Right lobe of liver (tissue), 6 donors: ENCODE measurements around the gene NUBP2. TPM values are rescaled to one million over a fixed set of nuclear protein-coding genes. Genes with fewer than 3 reads are reported as not detected.
A peak's percentile ranks its signal among the peaks of the same experiment; 100 is the strongest.

Experiments used
- ATAC-seq, 4 donors: fragments of 200-7000 bp; cut with Tn5 transposase; one replicate each; pipeline ENCODE4 v1.9.1; 2020; ENCODE audit warnings: mild to moderate bottlenecking in 4 of 4, moderate library complexity in 4 of 4
- DNase-seq, 3 donors: peaks; one replicate each; pipeline ENCODE4 v3.0.0-alpha.2; 2020
- H3K27ac ChIP-seq, 3 donors: fragments of 200-600 bp; one replicate each; pipeline ENCODE4 v1.8.0; 2022
- H3K27me3 ChIP-seq, 2 donors: fragments of 200-600 bp; one replicate each; pipeline ENCODE4 v1.8.0; 2022
- H3K36me3 ChIP-seq, 4 donors: fragments of 200-600 bp; sonication (generic) in 1 of 4; one replicate each; pipeline versions ENCODE4 v1.5.1 to v1.8.0; 2017 to 2022; ENCODE audit warnings: control low read depth in 1 of 4
- H3K4me1 ChIP-seq, 4 donors: fragments of 200-600 bp; sonication (generic) in 1 of 4; one replicate each; pipeline versions ENCODE4 v1.5.1 to v1.8.0; 2017 to 2022; ENCODE audit warnings: control low read depth in 1 of 4
- H3K4me3 ChIP-seq, 3 donors: fragments of 200-600 bp; one replicate each; pipeline ENCODE4 v1.8.0; 2022
- H3K9me3 ChIP-seq, 4 donors: fragments of 200-600 bp; sonication (generic) in 1 of 4; one replicate each; pipeline versions ENCODE4 v1.5.1 to v1.8.0; 2017 to 2022; ENCODE audit warnings: control low read depth in 1 of 4
- CTCF ChIP-seq, 4 donors: fragments of 200-600 bp in 3 of 4; fragments of 450-650 bp in 1 of 4; IDR thresholded peaks; one replicate each; pipeline versions ENCODE4 v1.5.1 to v1.8.0; 2016 to 2022; ENCODE audit warnings: antibody characterized with exemption in 4 of 4, mild to moderate bottlenecking in 2 of 4
- POLR2A ChIP-seq: fragments of 450-650 bp; IDR thresholded peaks from one replicate; pipeline ENCODE4 v1.6.1; 2017; ENCODE audit warnings: antibody characterized with exemption, mild to moderate bottlenecking
- WGBS: methylation state at CpG from one replicate; pipeline ENCODE4 v1.1.6; 2018; ENCODE audit warnings: low coverage, low lambda C conversion rate; ENCODE audit not compliant: insufficient coverage; ENCODE audit errors: missing lambda C conversion rate; 5-methylcytosine and 5-hydroxymethylcytosine counted together
- intact Hi-C, 2 donors: fragments of 100-400 bp; cut with DNase I; formaldehyde crosslinking; loops; one replicate each; pipeline versions ENCODE4 v1.11.2 to v1.14.1; 2022
- total RNA-seq, 6 experiments: library from RNA; depleted of rRNA in 2 of 6; stranded (reverse); fragments of >200 nt in 2 of 6; fragmentation: NEBNext Ultra II Directional in 3 of 6; extraction: Animal tissue kit (Norgen Biotek cat#: 25700) in 3 of 6; gene quantifications; one replicate each; pipeline versions ENCODE4 v1.1.0 to v1.2.4, GENCODE V29; 2016 to 2023
- donor health status: DM: no; HTN: yes; CAD: no.
- donor health status: DM: no; HTN: no; CAD: no.
- donor health status: DM: no; HTN: no; CAD: no.
- donor health status: DM: no; HTN: yes; CAD: no.
- donor health status: DM: no; HTN: yes; CAD: no.

The NUBP2 gene
- total RNA-seq, 6 experiments from 2014 or later: 21.1 to 90.3 (median 32.6) TPM

GRCh38 chr16:1817276-1817589 lies 34.5 kb downstream of the NUBP2 start:
- DNase-seq: no peak
- H3K27me3 ChIP-seq: no peaks in the 10 kb centered on the region
- peak overlapping the region in 1 of 3 donors; percentile 44 for H3K27ac ChIP-seq
- H3K36me3 ChIP-seq: peaks cover 0 to 61% (median 35%) of the 10 kb centered on the region in 4 donors
- H3K9me3 ChIP-seq: no peaks in the 10 kb centered on the region
- TF ChIP-seq POLR2A (no peak), CTCF (IDR thresholded peaks at IDR 0.05) (no peak)
- peaks cover 0 to 27% (median 5%) of the 10 kb centered on the region in 4 donors for H3K4me1 ChIP-seq
- WGBS: no CpG with 5 or more reads among the region's 9 CpGs
- intact Hi-C loops: no loop called here
- ATAC-seq: no peak
- no peak overlapping the region for H3K4me3 ChIP-seq

DNA sequence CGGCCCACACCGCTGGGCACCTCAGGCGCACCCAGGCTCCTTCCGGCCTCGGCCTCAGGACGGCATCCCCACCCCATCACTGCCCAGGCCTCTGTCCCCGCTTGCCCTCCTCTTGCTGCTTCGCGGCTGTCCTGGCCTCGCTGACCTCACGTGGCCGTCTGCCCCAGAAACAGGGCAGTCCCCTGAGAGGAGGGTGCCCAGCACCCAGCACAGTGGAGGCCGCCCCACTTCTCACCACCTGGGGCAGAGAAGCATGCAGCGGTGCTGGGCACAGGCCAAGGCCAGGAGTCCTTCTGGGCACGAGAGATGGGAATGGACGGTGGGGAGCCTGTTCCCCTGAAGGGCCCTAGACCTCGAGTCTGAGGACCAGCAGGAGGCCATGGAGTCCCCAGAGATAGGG lies 35.0 kb downstream of the NUBP2 start:
- TF ChIP-seq POLR2A: no peak
- TF ChIP-seq CTCF (IDR thresholded peaks at IDR 0.05): no peak
- H3K4me1 ChIP-seq: peaks cover 0 to 32% (median 8%) of the 10 kb centered on the region in 4 donors
- DNase-seq: peak; percentile 38 to 80 (median 77)
- intact Hi-C loops: no loop called here
- no peaks in the 10 kb centered on the region for H3K9me3 ChIP-seq
- H3K36me3 ChIP-seq: peaks cover 0 to 66% (median 38%) of the 10 kb centered on the region in 4 donors
- peak in 3 of 4 donors; percentile 36 to 68 (median 61) for ATAC-seq
- 44% methylated on average over 12 of the region's 17 CpGs for WGBS
- peak overlapping the region in 1 of 3 donors; percentile 44 for H3K27ac ChIP-seq
- H3K27me3 ChIP-seq: no peaks in the 10 kb centered on the region
- no peak overlapping the region for H3K4me3 ChIP-seq

DNA sequence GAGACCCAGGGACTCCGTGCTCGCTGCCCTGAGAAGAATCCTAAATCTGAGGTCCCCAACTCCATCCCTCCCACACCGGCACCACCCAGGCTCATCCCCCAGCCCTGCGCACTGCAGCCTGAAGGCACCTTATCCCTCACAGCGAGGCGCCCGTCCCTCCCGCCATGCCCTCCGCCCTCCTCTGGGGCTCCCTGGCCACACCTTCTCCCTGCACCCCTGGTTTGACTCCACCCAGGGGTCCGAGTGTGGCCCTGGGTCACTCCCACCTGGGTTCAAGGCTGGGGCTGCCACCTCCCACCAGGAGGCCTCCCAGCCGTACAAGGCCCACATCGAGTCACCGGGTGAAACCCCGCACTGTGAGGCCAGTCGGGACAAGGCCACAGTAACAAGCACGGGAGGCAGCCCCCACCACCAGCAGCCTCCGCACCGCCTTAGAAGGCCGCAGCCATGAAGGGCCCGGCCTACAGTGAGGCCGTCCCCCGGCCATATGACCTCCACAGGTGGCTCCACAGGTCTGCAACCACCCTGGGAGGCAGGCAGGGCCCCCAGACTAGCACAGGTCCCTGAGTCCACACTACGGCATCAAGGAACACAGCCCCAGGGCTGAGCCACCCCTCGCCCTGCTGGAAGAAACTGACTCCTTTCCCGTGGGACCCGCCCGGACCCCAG lies 35.6 kb downstream of the NUBP2 start:
- H3K36me3 ChIP-seq: peaks cover 0 to 69% (median 38%) of the 10 kb centered on the region in 4 donors
- H3K4me3 ChIP-seq: no peak overlapping the region
- H3K27me3 ChIP-seq: no peaks in the 10 kb centered on the region
- 73% methylated on average over 3 of the region's 27 CpGs for WGBS
- H3K4me1 ChIP-seq: peaks cover 0 to 34% (median 9%) of the 10 kb centered on the region in 4 donors
- H3K9me3 ChIP-seq: no peaks in the 10 kb centered on the region
- ATAC-seq (no peak), DNase-seq (no peak)
- peak overlapping the region in 1 of 3 donors; percentile 20 for H3K27ac ChIP-seq
- intact Hi-C loops: no loop called here
- TF ChIP-seq POLR2A (no peak), CTCF (IDR thresholded peaks at IDR 0.05) (no peak)

DNA sequence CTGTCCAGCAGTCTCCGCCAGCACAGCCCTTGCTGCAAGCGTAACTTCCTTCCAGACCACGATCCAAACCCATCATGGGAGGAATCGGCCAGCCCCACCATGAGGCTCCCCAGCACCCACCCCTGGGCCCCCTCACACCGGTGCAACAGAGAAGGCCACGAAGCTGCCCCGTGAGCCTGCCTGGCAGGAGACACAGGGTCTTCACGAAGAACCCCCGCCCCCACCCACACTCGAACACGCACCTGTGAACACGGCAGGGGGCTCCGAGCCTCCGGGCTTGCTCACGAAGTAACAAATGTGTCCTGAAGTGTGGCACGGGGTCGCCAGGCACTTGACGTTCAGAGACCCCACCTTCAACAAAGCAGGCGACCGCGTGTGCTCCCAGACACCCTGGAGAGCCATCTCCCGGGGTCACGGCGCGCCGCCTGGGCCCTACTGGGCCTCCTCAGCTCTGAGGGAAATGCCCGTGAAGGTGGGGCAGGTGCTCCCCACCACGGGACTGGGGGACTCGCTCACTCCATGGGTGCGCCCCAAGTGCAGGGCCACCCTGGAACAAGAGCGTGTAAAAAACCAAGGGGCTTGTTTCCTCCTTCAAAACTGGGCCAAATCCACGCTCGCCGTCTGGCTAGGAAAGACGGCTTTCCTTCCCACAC lies 36.2 kb downstream of the NUBP2 start:
- Histone ChIP-seq H3K9me3 (no peaks in the 10 kb centered on the region), H3K4me1 (peaks cover 0 to 38% (median 12%) of the 10 kb centered on the region in 4 donors), H3K36me3 (peaks cover 0 to 67% (median 35%) of the 10 kb centered on the region in 4 donors), H3K27me3 (no peaks in the 10 kb centered on the region), H3K4me3 (no peak overlapping the region), H3K27ac (no peak overlapping the region)
- TF ChIP-seq CTCF (IDR thresholded peaks at IDR 0.05): no peak
- ATAC-seq (no peak), DNase-seq (no peak)
- 91% methylated on average over 9 of the region's 35 CpGs for WGBS
- intact Hi-C loops: no loop called here
